Breast epithelium (tissue), 4 donors: ENCODE measurements around the gene CEP57L1. TPM values are rescaled to one million over a fixed set of nuclear protein-coding genes. Genes with fewer than 3 reads are reported as not detected.
A peak's percentile ranks its signal among the peaks of the same experiment; 100 is the strongest.

ENCODE experiments used
- DNase-seq, 2 donors: peaks; one replicate each; pipeline ENCODE4 v3.0.0-alpha.2; 2019; ENCODE audit warnings: low spot score in 2 of 2
- H3K27ac ChIP-seq, 2 donors: fragments of 200-600 bp; sonication (generic) in 1 of 2; one replicate each; pipeline ENCODE4 v1.5.1; 2016 to 2019; ENCODE audit warnings: mild to moderate bottlenecking in 1 of 2
- H3K27me3 ChIP-seq, 2 donors: fragments of 200-600 bp; sonication (generic) in 1 of 2; one replicate each; pipeline versions ENCODE4 v1.5.1 to v1.6.0; 2017 to 2019; ENCODE audit warnings: control low read depth in 1 of 2, mild to moderate bottlenecking in 1 of 2
- H3K36me3 ChIP-seq: fragments of 200-600 bp; one replicate; pipeline ENCODE4 v1.5.1; 2019
- H3K4me1 ChIP-seq, 2 donors: fragments of 200-600 bp; sonication (generic); one replicate each; pipeline ENCODE4 v1.5.1; 2016 to 2019; ENCODE audit warnings: control low read depth in 1 of 2
- H3K4me3 ChIP-seq, 3 donors: fragments of 200-600 bp; sonication (generic); 1 replicate in 2 of 3; 2 replicates in 1 of 3; pipeline ENCODE4 v1.5.1; 2016 to 2019; ENCODE audit warnings: mild to moderate bottlenecking in 3 of 3, moderate library complexity in 2 of 3
- H3K9me3 ChIP-seq, 2 donors: fragments of 200-600 bp; sonication (generic) in 1 of 2; one replicate each; pipeline ENCODE4 v1.5.1; 2016 to 2019; ENCODE audit warnings: control low read depth in 1 of 2
- POLR2A ChIP-seq: fragments of 450-650 bp; IDR thresholded peaks from one replicate; pipeline ENCODE4 v1.6.1; 2016; ENCODE audit warnings: antibody characterized with exemption, mild to moderate bottlenecking, moderate library complexity
- POLR2AphosphoS5 ChIP-seq, 3 donors: sonication (generic); formaldehyde crosslinking; IDR thresholded peaks; one replicate each; pipeline ENCODE4 v1.6.1; 2017; ENCODE audit warnings: antibody characterized with exemption in 3 of 3
- intact Hi-C: fragments of 100-400 bp; cut with DNase I; formaldehyde crosslinking; loops from one replicate; pipeline ENCODE4 v1.15.1; 2023; ENCODE audit warnings: low total_unique reads
- total RNA-seq, 3 donors: library from RNA; depleted of rRNA; stranded (reverse); fragments of >200 nt; gene quantifications; one replicate each; pipeline ENCODE4 v1.1.0, GENCODE V29; 2016
- TF ChIP-seq, protein P1 (sequence below), 3 donors: fragments of 450-650 bp; IDR thresholded peaks; one replicate each; pipeline ENCODE4 v1.5.1; 2016 to 2017; ENCODE audit warnings: antibody characterized with exemption in 3 of 3, mild to moderate bottlenecking in 3 of 3, moderate library complexity in 3 of 3

Gene CEP57L1
- total RNA-seq, 3 donors from 2014 or later, result 14.1 to 23.7 (median 19.8) TPM

- DNase-seq, result no peak
- no peak overlapping the region for H3K27ac ChIP-seq
- TF ChIP-seq, protein P1, sequence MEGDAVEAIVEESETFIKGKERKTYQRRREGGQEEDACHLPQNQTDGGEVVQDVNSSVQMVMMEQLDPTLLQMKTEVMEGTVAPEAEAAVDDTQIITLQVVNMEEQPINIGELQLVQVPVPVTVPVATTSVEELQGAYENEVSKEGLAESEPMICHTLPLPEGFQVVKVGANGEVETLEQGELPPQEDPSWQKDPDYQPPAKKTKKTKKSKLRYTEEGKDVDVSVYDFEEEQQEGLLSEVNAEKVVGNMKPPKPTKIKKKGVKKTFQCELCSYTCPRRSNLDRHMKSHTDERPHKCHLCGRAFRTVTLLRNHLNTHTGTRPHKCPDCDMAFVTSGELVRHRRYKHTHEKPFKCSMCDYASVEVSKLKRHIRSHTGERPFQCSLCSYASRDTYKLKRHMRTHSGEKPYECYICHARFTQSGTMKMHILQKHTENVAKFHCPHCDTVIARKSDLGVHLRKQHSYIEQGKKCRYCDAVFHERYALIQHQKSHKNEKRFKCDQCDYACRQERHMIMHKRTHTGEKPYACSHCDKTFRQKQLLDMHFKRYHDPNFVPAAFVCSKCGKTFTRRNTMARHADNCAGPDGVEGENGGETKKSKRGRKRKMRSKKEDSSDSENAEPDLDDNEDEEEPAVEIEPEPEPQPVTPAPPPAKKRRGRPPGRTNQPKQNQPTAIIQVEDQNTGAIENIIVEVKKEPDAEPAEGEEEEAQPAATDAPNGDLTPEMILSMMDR (IDR thresholded peaks at IDR 0.05), result no peak
- TF ChIP-seq POLR2AphosphoS5 (IDR thresholded peaks at IDR 0.05) (no peak), POLR2A (no peak)
- intact Hi-C loops, result no loop called here
- H3K36me3 ChIP-seq, result no peaks in the 10 kb centered on the region
- H3K4me3 ChIP-seq, result no peak overlapping the region
- H3K27me3 ChIP-seq, result no peaks in the 10 kb centered on the region
- no peaks in the 10 kb centered on the region for H3K4me1 ChIP-seq
- peaks cover 6 to 8% of the 10 kb centered on the region in 2 donors for H3K9me3 ChIP-seq
Observed at GRCh38 chr6:109192865-109193264, 97.6 kb downstream of the CEP57L1 start.

GRCh38 chr6:109194880-109195279 lies 99.6 kb downstream of the CEP57L1 start:
- no peak for DNase-seq
- Histone ChIP-seq H3K36me3 (no peaks in the 10 kb centered on the region), H3K27ac (no peak overlapping the region), H3K4me3 (no peak overlapping the region), H3K27me3 (no peaks in the 10 kb centered on the region), H3K4me1 (no peaks in the 10 kb centered on the region), H3K9me3 (peaks cover 6 to 8% of the 10 kb centered on the region in 2 donors)
- TF ChIP-seq POLR2AphosphoS5 (IDR thresholded peaks at IDR 0.05), result no peak
- TF ChIP-seq, protein P1 (IDR thresholded peaks at IDR 0.05), result no peak
- intact Hi-C loops, result no loop called here

GRCh38 chr6:109197061-109197460 lies 101.8 kb downstream of the CEP57L1 start:
- no peaks in the 10 kb centered on the region for H3K36me3 ChIP-seq
- H3K27me3 ChIP-seq, result no peaks in the 10 kb centered on the region
- H3K4me1 ChIP-seq, result no peaks in the 10 kb centered on the region
- TF ChIP-seq, protein P1 (IDR thresholded peaks at IDR 0.05), result no peak
- intact Hi-C loops, result no loop called here
- no peak overlapping the region for H3K4me3 ChIP-seq
- no peak for DNase-seq
- peak overlapping the region; percentile 10 to 61 for H3K27ac ChIP-seq
- H3K9me3 ChIP-seq, result no peaks in the 10 kb centered on the region

DNA sequence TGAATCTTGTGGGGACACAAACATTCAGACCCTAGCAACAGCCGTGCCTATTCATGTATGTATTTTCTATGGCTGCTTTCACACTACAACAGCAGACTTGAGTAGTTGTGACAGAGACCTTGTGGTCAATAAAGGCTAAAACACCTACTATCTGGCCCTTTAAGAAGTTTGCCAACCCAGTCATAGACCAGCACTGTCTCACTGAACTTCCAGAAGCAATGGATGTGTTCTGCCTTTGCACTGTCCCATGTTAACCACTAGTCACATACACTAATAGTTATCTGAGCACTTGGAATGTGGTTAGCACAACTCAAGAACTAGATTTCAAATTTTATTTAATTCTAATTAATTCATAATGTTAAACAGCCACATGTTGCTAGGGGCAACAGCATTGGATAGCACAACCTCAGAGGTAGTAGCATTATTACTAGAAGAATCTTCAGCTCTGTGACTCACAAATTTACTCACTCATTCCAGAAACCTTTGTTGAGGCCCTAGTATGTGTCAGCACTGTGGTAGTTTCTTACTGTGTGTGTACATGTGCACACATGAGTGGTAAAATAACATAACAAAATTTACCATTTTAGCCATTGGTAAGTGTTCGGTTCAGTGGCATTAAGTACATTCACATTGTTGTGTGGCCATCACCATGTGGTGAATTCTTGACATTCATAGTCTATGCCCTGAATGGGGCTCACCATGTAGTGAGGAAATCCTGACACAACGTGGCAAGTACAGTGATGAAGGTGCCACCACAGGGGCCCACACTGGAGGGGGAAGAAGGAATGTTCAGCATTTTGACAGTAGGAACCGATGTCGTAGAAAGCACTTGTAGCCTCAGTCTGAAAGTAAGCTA lies 107.3 kb downstream of the CEP57L1 start:
- H3K4me1 ChIP-seq, result no peaks in the 10 kb centered on the region
- TF ChIP-seq POLR2A (no peak), POLR2AphosphoS5 (IDR thresholded peaks at IDR 0.05) (no peak)
- TF ChIP-seq, protein P1 (IDR thresholded peaks at IDR 0.05), result no peak
- no peak overlapping the region for H3K4me3 ChIP-seq
- intact Hi-C loops, result no loop called here
- no peak overlapping the region for H3K27ac ChIP-seq
- DNase-seq, result no peak
- H3K36me3 ChIP-seq, result no peaks in the 10 kb centered on the region
- no peaks in the 10 kb centered on the region for H3K27me3 ChIP-seq
- H3K9me3 ChIP-seq, result no peaks in the 10 kb centered on the region

GRCh38 chr6:109204511-109204910 lies 109.2 kb downstream of the CEP57L1 start:
- Histone ChIP-seq H3K27me3 (no peaks in the 10 kb centered on the region), H3K36me3 (no peaks in the 10 kb centered on the region), H3K4me1 (no peaks in the 10 kb centered on the region), H3K27ac (peak overlapping the region in 1 of 2 donors; percentile 52), H3K9me3 (no peaks in the 10 kb centered on the region), H3K4me3 (no peak overlapping the region)
- TF ChIP-seq POLR2AphosphoS5 (IDR thresholded peaks at IDR 0.05) (no peak), POLR2A (no peak)
- TF ChIP-seq, protein P1 (IDR thresholded peaks at IDR 0.05), result no peak
- intact Hi-C loops, result no loop called here
- DNase-seq, result no peak
